DND-41 (cell line): ENCODE results near the gene KLF15.

ENCODE experiments used
- ATAC-seq: fragments of 200-7000 bp; cut with Tn5 transposase; 3 replicates; pipeline ENCODE4 v1.9.1; 2021; ENCODE audit warnings: low read depth; ENCODE audit not compliant: insufficient read depth
- DNase-seq: peaks from one replicate; pipeline ENCODE4 v3.0.0-alpha.2; 2020
- H2AFZ ChIP-seq: 2 replicates; pipeline ENCODE4 v1.6.0; 2012; ENCODE audit warnings: low read depth, low read length
- H3K27ac ChIP-seq: 2 replicates; pipeline ENCODE4 v1.5.1; 2012; ENCODE audit warnings: low read length, inconsistent platforms
- H3K27me3 ChIP-seq: fragments of 200-600 bp; sonication (generic); 2 replicates; pipeline ENCODE4 v1.6.0; 2012; ENCODE audit warnings: low read length, mild to moderate bottlenecking, inconsistent platforms; ENCODE audit not compliant: insufficient read depth, poor library complexity
- H3K36me3 ChIP-seq: 2 replicates; pipeline ENCODE4 v1.5.1; 2012; ENCODE audit warnings: low read length, inconsistent platforms; ENCODE audit not compliant: insufficient read depth
- H3K4me1 ChIP-seq: 2 replicates; pipeline ENCODE4 v1.5.1; 2012; ENCODE audit warnings: mild to moderate bottlenecking, low read length; ENCODE audit not compliant: insufficient read depth
- H3K4me2 ChIP-seq: 2 replicates; pipeline ENCODE4 v1.6.0; 2012; ENCODE audit warnings: mild to moderate bottlenecking, moderate library complexity, low read length, inconsistent platforms; ENCODE audit not compliant: insufficient read depth
- H3K4me3 ChIP-seq, 2 experiments: fragments of 200-600 bp in 1 of 2; shearing (Covaris generic) in 1 of 2; 2 replicates each; pipeline ENCODE4 v1.5.1; 2012 to 2016; ENCODE audit warnings: inconsistent platforms in 2 of 2, low read length in 2 of 2, mild to moderate bottlenecking in 2 of 2, low read depth in 1 of 2, moderate library complexity in 1 of 2
- H3K79me2 ChIP-seq: 2 replicates; pipeline ENCODE4 v1.6.0; 2012; ENCODE audit warnings: low read length, inconsistent platforms; ENCODE audit not compliant: insufficient read depth
- H3K9ac ChIP-seq: 2 replicates; pipeline ENCODE4 v1.6.0; 2012; ENCODE audit warnings: low read depth, mild to moderate bottlenecking, inconsistent platforms, low read length, moderate library complexity
- H3K9me3 ChIP-seq: 2 replicates; pipeline ENCODE4 v1.5.1; 2012; ENCODE audit warnings: low read length, moderate library complexity, mild to moderate bottlenecking, inconsistent platforms; ENCODE audit not compliant: insufficient read depth, severe bottlenecking
- H4K20me1 ChIP-seq: 2 replicates; pipeline ENCODE4 v1.6.0; 2012; ENCODE audit warnings: low read length; ENCODE audit not compliant: insufficient read depth
- EZH2 ChIP-seq: IDR thresholded peaks from 3 replicates; pipeline ENCODE4 v1.6.1; 2012; ENCODE audit warnings: borderline replicate concordance, low read depth, mild to moderate bottlenecking, moderate library complexity, low read length, inconsistent platforms; ENCODE audit not compliant: severe bottlenecking
- TF ChIP-seq, protein P1 (sequence below): IDR thresholded peaks from 2 replicates; pipeline ENCODE4 v1.5.1; 2012; ENCODE audit warnings: borderline replicate concordance, low read length, moderate library complexity, mild to moderate bottlenecking; ENCODE audit not compliant: poor library complexity, severe bottlenecking; ENCODE audit errors: extremely low read depth

The KLF15 gene

GRCh38 chr3:126305427-126305826, 51.8 kb downstream of the KLF15 start:
- no peak overlapping the region for H2AFZ ChIP-seq
- H3K36me3 ChIP-seq: no peaks in the 10 kb centered on the region
- DNase-seq (no peak), ATAC-seq (no peak)
- H3K4me3 ChIP-seq: no peak overlapping the region
- H4K20me1 ChIP-seq: no peaks in the 10 kb centered on the region
- no peaks in the 10 kb centered on the region for H3K4me1 ChIP-seq
- no peak overlapping the region for H3K27ac ChIP-seq
- H3K4me2 ChIP-seq: no peak overlapping the region
- H3K9me3 ChIP-seq: no peaks in the 10 kb centered on the region
- TF ChIP-seq EZH2: no peak
- TF ChIP-seq, protein P1, sequence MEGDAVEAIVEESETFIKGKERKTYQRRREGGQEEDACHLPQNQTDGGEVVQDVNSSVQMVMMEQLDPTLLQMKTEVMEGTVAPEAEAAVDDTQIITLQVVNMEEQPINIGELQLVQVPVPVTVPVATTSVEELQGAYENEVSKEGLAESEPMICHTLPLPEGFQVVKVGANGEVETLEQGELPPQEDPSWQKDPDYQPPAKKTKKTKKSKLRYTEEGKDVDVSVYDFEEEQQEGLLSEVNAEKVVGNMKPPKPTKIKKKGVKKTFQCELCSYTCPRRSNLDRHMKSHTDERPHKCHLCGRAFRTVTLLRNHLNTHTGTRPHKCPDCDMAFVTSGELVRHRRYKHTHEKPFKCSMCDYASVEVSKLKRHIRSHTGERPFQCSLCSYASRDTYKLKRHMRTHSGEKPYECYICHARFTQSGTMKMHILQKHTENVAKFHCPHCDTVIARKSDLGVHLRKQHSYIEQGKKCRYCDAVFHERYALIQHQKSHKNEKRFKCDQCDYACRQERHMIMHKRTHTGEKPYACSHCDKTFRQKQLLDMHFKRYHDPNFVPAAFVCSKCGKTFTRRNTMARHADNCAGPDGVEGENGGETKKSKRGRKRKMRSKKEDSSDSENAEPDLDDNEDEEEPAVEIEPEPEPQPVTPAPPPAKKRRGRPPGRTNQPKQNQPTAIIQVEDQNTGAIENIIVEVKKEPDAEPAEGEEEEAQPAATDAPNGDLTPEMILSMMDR: no peak
- H3K79me2 ChIP-seq: no peaks in the 10 kb centered on the region
- no peak overlapping the region for H3K9ac ChIP-seq
- H3K27me3 ChIP-seq: no peaks in the 10 kb centered on the region

GRCh38 chr3:126304704-126305103, 52.5 kb downstream of the KLF15 start:
- H2AFZ ChIP-seq: no peak overlapping the region
- H3K27ac ChIP-seq: no peak overlapping the region
- no peak overlapping the region for H3K4me2 ChIP-seq

DNA sequence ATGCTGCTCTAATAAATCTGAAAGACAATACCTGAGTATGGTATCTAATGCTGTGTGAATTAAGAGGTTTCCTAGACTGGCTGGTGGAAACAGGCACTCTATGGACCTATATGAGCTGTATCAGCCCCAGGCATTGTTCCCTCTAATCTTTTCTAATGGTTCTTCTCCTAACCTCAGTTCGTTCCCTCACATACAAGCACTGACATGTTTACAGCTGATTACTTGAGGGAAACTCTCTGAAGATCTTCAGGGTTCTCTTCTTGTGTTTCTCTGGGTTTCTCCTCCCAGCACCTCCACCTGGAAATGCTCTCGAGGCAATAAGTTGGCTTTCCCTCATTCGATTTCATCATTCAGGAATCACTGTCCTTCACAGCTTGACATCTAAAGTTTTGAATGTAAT, 52.9 kb downstream of the KLF15 start:
- no peaks in the 10 kb centered on the region for H3K4me1 ChIP-seq
- no peak for DNase-seq
- H3K9me3 ChIP-seq: no peaks in the 10 kb centered on the region
- no peak for ATAC-seq
- no peak overlapping the region for H3K9ac ChIP-seq
- no peaks in the 10 kb centered on the region for H3K27me3 ChIP-seq
- no peak overlapping the region for H3K4me2 ChIP-seq
- no peak overlapping the region for H3K4me3 ChIP-seq
- no peaks in the 10 kb centered on the region for H3K36me3 ChIP-seq
- TF ChIP-seq EZH2: no peak
- TF ChIP-seq, protein P1: no peak
- H2AFZ ChIP-seq: no peak overlapping the region
- no peak overlapping the region for H3K27ac ChIP-seq
- no peaks in the 10 kb centered on the region for H3K79me2 ChIP-seq
- H4K20me1 ChIP-seq: no peaks in the 10 kb centered on the region

More at GRCh38 chr3:126304704-126305103, 52.5 kb downstream of the KLF15 start:
- no peak overlapping the region for H3K9ac ChIP-seq
- no peaks in the 10 kb centered on the region for H3K9me3 ChIP-seq
- DNase-seq: no peak
- TF ChIP-seq, protein P1: no peak
- TF ChIP-seq EZH2: no peak
- no peak for ATAC-seq
- no peaks in the 10 kb centered on the region for H3K27me3 ChIP-seq
- no peaks in the 10 kb centered on the region for H3K4me1 ChIP-seq
- no peaks in the 10 kb centered on the region for H3K79me2 ChIP-seq
- no peaks in the 10 kb centered on the region for H4K20me1 ChIP-seq
- H3K4me3 ChIP-seq: no peak overlapping the region
- H3K36me3 ChIP-seq: no peaks in the 10 kb centered on the region

- no peak overlapping the region for H3K27ac ChIP-seq
- no peaks in the 10 kb centered on the region for H3K27me3 ChIP-seq
- DNase-seq: no peak
- H2AFZ ChIP-seq: no peak overlapping the region
- no peaks in the 10 kb centered on the region for H3K36me3 ChIP-seq
- H3K4me3 ChIP-seq: no peak overlapping the region
- H3K9ac ChIP-seq: no peak overlapping the region
- no peak overlapping the region for H3K4me2 ChIP-seq
- H3K4me1 ChIP-seq: no peaks in the 10 kb centered on the region
- H3K79me2 ChIP-seq: no peaks in the 10 kb centered on the region
- no peak for TF ChIP-seq EZH2
- TF ChIP-seq, protein P1: no peak
- ATAC-seq: no peak
- H4K20me1 ChIP-seq: no peaks in the 10 kb centered on the region
- H3K9me3 ChIP-seq: no peaks in the 10 kb centered on the region
Measured at GRCh38 chr3:126303272-126303671, 53.9 kb downstream of the KLF15 start.
